Upper lobe of left lung (tissue), 4 donors: ENCODE data around the gene KRT80.

Experiments used
- EP300 ChIP-seq, 4 donors: sonication (generic); formaldehyde crosslinking; IDR thresholded peaks; one replicate each; pipeline ENCODE4 v1.5.1; 2017; ENCODE audit warnings: antibody characterized with exemption in 4 of 4, control low read depth in 2 of 4
- POLR2A ChIP-seq, 4 donors: fragments of 450-650 bp; IDR thresholded peaks; one replicate each; pipeline ENCODE4 v1.5.1; 2016 to 2017; ENCODE audit warnings: antibody characterized with exemption in 4 of 4, mild to moderate bottlenecking in 2 of 4
- POLR2AphosphoS5 ChIP-seq, 2 donors: sonication (generic); formaldehyde crosslinking; IDR thresholded peaks; one replicate each; pipeline ENCODE4 v1.5.1; 2017; ENCODE audit warnings: antibody characterized with exemption in 2 of 2
- TF ChIP-seq, protein P1 (sequence below), 6 experiments: fragments of 450-650 bp in 4 of 6; fragments of 200-600 bp in 2 of 6; sonication (generic) in 2 of 6; IDR thresholded peaks; one replicate each; pipeline ENCODE4 v1.5.1; 2016 to 2019; ENCODE audit warnings: antibody characterized with exemption in 6 of 6

DNA sequence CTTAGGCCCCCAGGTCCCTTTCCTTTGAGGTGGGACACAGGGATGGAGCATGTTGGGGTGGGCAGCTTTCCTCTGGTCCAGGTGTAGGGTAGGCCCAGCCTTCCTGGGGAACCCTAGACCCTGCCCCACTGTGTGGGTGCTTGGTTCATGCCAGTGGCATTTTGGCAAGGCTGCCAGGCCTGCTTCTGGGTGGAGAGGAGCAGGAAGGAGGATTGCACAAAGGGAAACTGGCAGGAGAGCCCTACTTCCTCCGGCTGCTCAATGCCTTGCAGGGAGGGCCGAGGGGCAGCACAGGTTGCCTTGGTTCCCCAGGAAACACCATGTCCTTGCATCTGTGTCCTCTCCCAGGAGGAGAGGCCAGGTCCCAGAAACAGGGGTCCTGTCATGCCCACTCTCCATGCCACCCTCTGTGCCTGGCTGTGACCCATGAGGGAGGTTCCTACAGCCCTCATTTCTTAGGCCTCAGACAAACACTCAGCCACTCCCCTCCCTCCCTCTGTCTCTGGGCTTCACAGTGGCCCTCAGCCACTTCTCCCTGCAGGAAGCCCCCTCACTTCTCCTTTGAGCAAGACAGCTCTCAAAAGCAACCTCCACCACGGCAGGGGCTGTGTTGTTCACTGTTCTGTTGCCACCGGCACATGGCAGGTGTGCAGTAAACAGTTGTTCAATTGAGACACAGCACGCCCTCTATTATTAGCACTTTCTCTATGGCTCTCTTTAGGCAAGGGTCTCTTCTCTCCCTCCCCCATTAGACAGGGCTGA is 6.8 kb upstream of the KRT80 start:
- TF ChIP-seq, protein P1, sequence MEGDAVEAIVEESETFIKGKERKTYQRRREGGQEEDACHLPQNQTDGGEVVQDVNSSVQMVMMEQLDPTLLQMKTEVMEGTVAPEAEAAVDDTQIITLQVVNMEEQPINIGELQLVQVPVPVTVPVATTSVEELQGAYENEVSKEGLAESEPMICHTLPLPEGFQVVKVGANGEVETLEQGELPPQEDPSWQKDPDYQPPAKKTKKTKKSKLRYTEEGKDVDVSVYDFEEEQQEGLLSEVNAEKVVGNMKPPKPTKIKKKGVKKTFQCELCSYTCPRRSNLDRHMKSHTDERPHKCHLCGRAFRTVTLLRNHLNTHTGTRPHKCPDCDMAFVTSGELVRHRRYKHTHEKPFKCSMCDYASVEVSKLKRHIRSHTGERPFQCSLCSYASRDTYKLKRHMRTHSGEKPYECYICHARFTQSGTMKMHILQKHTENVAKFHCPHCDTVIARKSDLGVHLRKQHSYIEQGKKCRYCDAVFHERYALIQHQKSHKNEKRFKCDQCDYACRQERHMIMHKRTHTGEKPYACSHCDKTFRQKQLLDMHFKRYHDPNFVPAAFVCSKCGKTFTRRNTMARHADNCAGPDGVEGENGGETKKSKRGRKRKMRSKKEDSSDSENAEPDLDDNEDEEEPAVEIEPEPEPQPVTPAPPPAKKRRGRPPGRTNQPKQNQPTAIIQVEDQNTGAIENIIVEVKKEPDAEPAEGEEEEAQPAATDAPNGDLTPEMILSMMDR (IDR thresholded peaks at IDR 0.05): no peak
- TF ChIP-seq POLR2A (IDR thresholded peaks at IDR 0.05) (no peak), EP300 (IDR thresholded peaks at IDR 0.05) (peak in 1 of 4 donors; percentile 47), POLR2AphosphoS5 (IDR thresholded peaks at IDR 0.05) (peak in 1 of 2 donors; percentile 21)
